GM23248 (cell line): Measurements from ENCODE around the gene STK33. TPM values are rescaled to one million over a fixed set of nuclear protein-coding genes. Genes with fewer than 3 reads are reported as not detected.

Source experiments
- DNase-seq: peaks from one replicate; pipeline ENCODE4 v3.0.0-alpha.2; 2015
- H2AFZ ChIP-seq: fragments of 200-600 bp; sonication (generic); 2 replicates; pipeline ENCODE4 v1.6.1; 2016; ENCODE audit warnings: antibody characterized with exemption
- H3F3A ChIP-seq: fragments of 200-600 bp; sonication (generic); 2 replicates; pipeline ENCODE4 v1.6.1; 2016; ENCODE audit warnings: mild to moderate bottlenecking, antibody characterized with exemption, mixed run types; ENCODE audit not compliant: insufficient read depth
- H3K27ac ChIP-seq: fragments of 200-600 bp; sonication (generic); 2 replicates; pipeline ENCODE4 v1.5.1; 2016; ENCODE audit warnings: mild to moderate bottlenecking
- H3K27me3 ChIP-seq: fragments of 200-600 bp; sonication (generic); replicated peaks from 2 replicates; pipeline ENCODE4 v1.6.1; 2016; ENCODE audit warnings: mild to moderate bottlenecking; ENCODE audit not compliant: insufficient read depth
- H3K36me3 ChIP-seq: fragments of 200-600 bp; sonication (generic); 2 replicates; pipeline ENCODE4 v1.6.1; 2016; ENCODE audit warnings: low read depth, mild to moderate bottlenecking
- H3K4me1 ChIP-seq: fragments of 200-600 bp; sonication (generic); 2 replicates; pipeline ENCODE4 v1.6.1; 2016; ENCODE audit warnings: mild to moderate bottlenecking; ENCODE audit not compliant: insufficient read depth
- H3K4me2 ChIP-seq: fragments of 200-600 bp; sonication (generic); one replicate; pipeline ENCODE4 v1.6.1; 2016; ENCODE audit warnings: mild to moderate bottlenecking; ENCODE audit not compliant: unreplicated experiment
- H3K4me3 ChIP-seq: fragments of 200-600 bp; sonication (generic); 2 replicates; pipeline ENCODE4 v1.5.1; 2016; ENCODE audit warnings: mild to moderate bottlenecking
- H3K79me2 ChIP-seq: fragments of 200-600 bp; sonication (generic); 2 replicates; pipeline ENCODE4 v1.6.1; 2016; ENCODE audit warnings: mild to moderate bottlenecking; ENCODE audit not compliant: insufficient read depth
- H3K9ac ChIP-seq: fragments of 200-600 bp; sonication (generic); 2 replicates; pipeline ENCODE4 v1.6.1; 2016; ENCODE audit warnings: mild to moderate bottlenecking
- H3K9me2 ChIP-seq: fragments of 200-600 bp; sonication (generic); 2 replicates; pipeline ENCODE4 v1.6.1; 2016; ENCODE audit warnings: mixed run types, mild to moderate bottlenecking, moderate library complexity; ENCODE audit not compliant: insufficient read depth
- H3K9me3 ChIP-seq: fragments of 200-600 bp; sonication (generic); one replicate; pipeline ENCODE4 v1.6.1; 2017; ENCODE audit warnings: low read depth
- H4K20me1 ChIP-seq: fragments of 200-600 bp; sonication (generic); 2 replicates; pipeline ENCODE4 v1.6.0; 2016; ENCODE audit not compliant: insufficient read depth
- EZH2 ChIP-seq: fragments of 200-600 bp; sonication (generic); IDR thresholded peaks from 2 replicates; pipeline ENCODE4 v1.6.1; 2018; ENCODE audit warnings: antibody characterized with exemption, mild to moderate bottlenecking; ENCODE audit not compliant: insufficient read depth, poor library complexity, severe bottlenecking
- EZH2phosphoT487 ChIP-seq: fragments of 200-600 bp; sonication (generic); IDR thresholded peaks from 2 replicates; pipeline ENCODE4 v1.6.1; 2018; ENCODE audit warnings: antibody characterized with exemption, moderate library complexity, mild to moderate bottlenecking, low read depth; ENCODE audit not compliant: insufficient read depth
- WGBS, 2 experiments: methylation state at CpG; one replicate each; pipeline ENCODE4 v1.1.6; 2015 to 2017; ENCODE audit warnings: low lambda C conversion rate in 2 of 2, low coverage in 1 of 2; ENCODE audit errors: missing lambda C conversion rate in 2 of 2; 5-methylcytosine and 5-hydroxymethylcytosine counted together
- in situ Hi-C: fragments of 300-500 bp; cut with MboI; formaldehyde crosslinking; loops from 2 replicates; pipeline ENCODE4 v1.15.0; 2020
- polyA plus RNA-seq: library from polyadenylated mRNA; unstranded; fragments of >200 nt; fragmentation: Nextera tagmentation; extraction: Ambion mirVana; gene quantifications from 2 replicates; pipeline ENCODE4 v1.2.1, GENCODE V29; 2016
- total RNA-seq: library from RNA; depleted of rRNA; stranded (reverse); fragments of >200 nt; shearing (Covaris generic); gene quantifications from 2 replicates; pipeline ENCODE4 v1.2.3, GENCODE V29; 2014

The STK33 gene
- total and polyA plus RNA-seq, 2 experiments from 2014 or later: not detected

- H3K9me3 ChIP-seq: no peaks in the 10 kb centered on the region
- H3K9ac ChIP-seq: no peak overlapping the region
- no peak overlapping the region for H3K4me2 ChIP-seq
- no peak for DNase-seq
- TF ChIP-seq EZH2 (no peak), EZH2phosphoT487 (no peak)
- peaks cover 10% of the 10 kb centered on the region; the same call in 1 of the 2 replicates for H3K27me3 ChIP-seq
- no peak overlapping the region for H2AFZ ChIP-seq
- no peaks in the 10 kb centered on the region for H3K79me2 ChIP-seq
- in situ Hi-C loops: no loop called here
- H3K9me2 ChIP-seq: no peaks in the 10 kb centered on the region
- 22 to 30% methylated on average over 1 of the region's 1 CpG for WGBS, 2 experiments
- no peaks in the 10 kb centered on the region for H4K20me1 ChIP-seq
- no peaks in the 10 kb centered on the region for H3K36me3 ChIP-seq
- H3K4me3 ChIP-seq: no peak overlapping the region
- H3K4me1 ChIP-seq: no peaks in the 10 kb centered on the region
- no peak overlapping the region for H3K27ac ChIP-seq
- no peaks in the 10 kb centered on the region for H3F3A ChIP-seq
Measured at GRCh38 chr11:8488395-8488794, 105.6 kb downstream of the STK33 start.

- Histone ChIP-seq H3K27me3 (peaks cover 10% of the 10 kb centered on the region; the same call in 1 of the 2 replicates), H3K27ac (no peak overlapping the region), H3K79me2 (no peaks in the 10 kb centered on the region), H3K4me1 (no peaks in the 10 kb centered on the region), H3K4me3 (no peak overlapping the region), H2AFZ (no peak overlapping the region), H3K9me2 (no peaks in the 10 kb centered on the region), H3K36me3 (no peaks in the 10 kb centered on the region), H3K9ac (no peak overlapping the region), H3K9me3 (no peaks in the 10 kb centered on the region), H3F3A (no peaks in the 10 kb centered on the region), H4K20me1 (no peaks in the 10 kb centered on the region), H3K4me2 (no peak overlapping the region)
- WGBS, 2 experiments: 14 to 32% methylated on average over 2 of the region's 2 CpGs
- DNase-seq: no peak
- in situ Hi-C loops: no loop called here
- no peak for TF ChIP-seq EZH2phosphoT487
- no peak for TF ChIP-seq EZH2
Measured at GRCh38 chr11:8487261-8487660, 106.8 kb downstream of the STK33 start.

- Histone ChIP-seq H3K9me2 (no peaks in the 10 kb centered on the region), H3K9ac (no peak overlapping the region), H3K9me3 (no peaks in the 10 kb centered on the region), H4K20me1 (no peaks in the 10 kb centered on the region), H2AFZ (no peak overlapping the region), H3K36me3 (no peaks in the 10 kb centered on the region), H3K79me2 (no peaks in the 10 kb centered on the region), H3F3A (no peaks in the 10 kb centered on the region), H3K4me3 (no peak overlapping the region), H3K27ac (no peak overlapping the region), H3K4me1 (no peaks in the 10 kb centered on the region), H3K4me2 (no peak overlapping the region), H3K27me3 (peaks cover 10% of the 10 kb centered on the region; the same call in 1 of the 2 replicates)
- TF ChIP-seq EZH2phosphoT487 (no peak), EZH2 (no peak)
- 33 to 35% methylated on average over 3 of the region's 3 CpGs for WGBS, 2 experiments
- in situ Hi-C loops: no loop called here
- DNase-seq: no peak
Measured at GRCh38 chr11:8484251-8484650, 109.8 kb downstream of the STK33 start.

- H3F3A ChIP-seq: no peaks in the 10 kb centered on the region
- H3K4me2 ChIP-seq: no peak overlapping the region
- DNase-seq: no peak
- in situ Hi-C loops: no loop called here
- H3K4me1 ChIP-seq: no peaks in the 10 kb centered on the region
- no peaks in the 10 kb centered on the region for H3K79me2 ChIP-seq
- H4K20me1 ChIP-seq: no peaks in the 10 kb centered on the region
- H3K9me2 ChIP-seq: no peaks in the 10 kb centered on the region
- H3K9me3 ChIP-seq: no peaks in the 10 kb centered on the region
- H3K27ac ChIP-seq: no peak overlapping the region
- H2AFZ ChIP-seq: no peak overlapping the region
- H3K36me3 ChIP-seq: no peaks in the 10 kb centered on the region
- 17 to 20% methylated on average over 3 of the region's 3 CpGs for WGBS, 2 experiments
- H3K9ac ChIP-seq: no peak overlapping the region
- peaks cover 12% of the 10 kb centered on the region; the same call in 1 of the 2 replicates for H3K27me3 ChIP-seq
- H3K4me3 ChIP-seq: no peak overlapping the region
- TF ChIP-seq EZH2 (no peak), EZH2phosphoT487 (no peak)
Measured at GRCh38 chr11:8480858-8481257, 113.2 kb downstream of the STK33 start.

GRCh38 chr11:8477680-8478079 lies 116.3 kb downstream of the STK33 start:
- Histone ChIP-seq H3K27me3 (peaks cover 15% of the 10 kb centered on the region; the same call in 1 of the 2 replicates), H4K20me1 (no peaks in the 10 kb centered on the region), H3K9me2 (no peaks in the 10 kb centered on the region), H3F3A (no peaks in the 10 kb centered on the region), H3K9me3 (no peaks in the 10 kb centered on the region), H2AFZ (no peak overlapping the region), H3K4me3 (no peak overlapping the region), H3K9ac (no peak overlapping the region), H3K27ac (no peak overlapping the region), H3K36me3 (no peaks in the 10 kb centered on the region), H3K4me2 (no peak overlapping the region), H3K4me1 (no peaks in the 10 kb centered on the region), H3K79me2 (no peaks in the 10 kb centered on the region)
- 50 to 55% methylated on average over 1 of the region's 1 CpG for WGBS, 2 experiments
- TF ChIP-seq EZH2 (no peak), EZH2phosphoT487 (no peak)
- in situ Hi-C loops: no loop called here
- no peak for DNase-seq
